Right lobe of liver (tissue), 6 donors: ENCODE data around the gene KCNK3. TPM values are rescaled to one million over a fixed set of nuclear protein-coding genes. Genes with fewer than 3 reads are reported as not detected.

ENCODE experiments used
- ATAC-seq, 4 donors: fragments of 200-7000 bp; cut with Tn5 transposase; one replicate each; pipeline ENCODE4 v1.9.1; 2020; ENCODE audit warnings: mild to moderate bottlenecking in 4 of 4, moderate library complexity in 4 of 4
- DNase-seq, 3 donors: peaks; one replicate each; pipeline ENCODE4 v3.0.0-alpha.2; 2020
- H3K27ac ChIP-seq, 3 donors: fragments of 200-600 bp; one replicate each; pipeline ENCODE4 v1.8.0; 2022
- H3K27me3 ChIP-seq, 2 donors: fragments of 200-600 bp; one replicate each; pipeline ENCODE4 v1.8.0; 2022
- H3K36me3 ChIP-seq, 4 donors: fragments of 200-600 bp; sonication (generic) in 1 of 4; one replicate each; pipeline versions ENCODE4 v1.5.1 to v1.8.0; 2017 to 2022; ENCODE audit warnings: control low read depth in 1 of 4
- H3K4me1 ChIP-seq, 4 donors: fragments of 200-600 bp; sonication (generic) in 1 of 4; one replicate each; pipeline versions ENCODE4 v1.5.1 to v1.8.0; 2017 to 2022; ENCODE audit warnings: control low read depth in 1 of 4
- H3K4me3 ChIP-seq, 3 donors: fragments of 200-600 bp; one replicate each; pipeline ENCODE4 v1.8.0; 2022
- H3K9me3 ChIP-seq, 4 donors: fragments of 200-600 bp; sonication (generic) in 1 of 4; one replicate each; pipeline versions ENCODE4 v1.5.1 to v1.8.0; 2017 to 2022; ENCODE audit warnings: control low read depth in 1 of 4
- POLR2A ChIP-seq: fragments of 450-650 bp; IDR thresholded peaks from one replicate; pipeline ENCODE4 v1.6.1; 2017; ENCODE audit warnings: antibody characterized with exemption, mild to moderate bottlenecking
- WGBS: methylation state at CpG from one replicate; pipeline ENCODE4 v1.1.6; 2018; ENCODE audit warnings: low coverage, low lambda C conversion rate; ENCODE audit not compliant: insufficient coverage; ENCODE audit errors: missing lambda C conversion rate; 5-methylcytosine and 5-hydroxymethylcytosine counted together
- intact Hi-C, 2 donors: fragments of 100-400 bp; cut with DNase I; formaldehyde crosslinking; loops; one replicate each; pipeline versions ENCODE4 v1.11.2 to v1.14.1; 2022
- total RNA-seq, 6 experiments: library from RNA; depleted of rRNA in 2 of 6; stranded (reverse); fragments of >200 nt in 2 of 6; fragmentation: NEBNext Ultra II Directional in 3 of 6; extraction: Animal tissue kit (Norgen Biotek cat#: 25700) in 3 of 6; gene quantifications; one replicate each; pipeline versions ENCODE4 v1.1.0 to v1.2.4, GENCODE V29; 2016 to 2023
- TF ChIP-seq, protein P1 (sequence below), 4 donors: fragments of 200-600 bp in 3 of 4; fragments of 450-650 bp in 1 of 4; IDR thresholded peaks; one replicate each; pipeline versions ENCODE4 v1.5.1 to v1.8.0; 2016 to 2022; ENCODE audit warnings: antibody characterized with exemption in 4 of 4, mild to moderate bottlenecking in 2 of 4
- donor health status: DM: no; HTN: yes; CAD: no.
- donor health status: DM: no; HTN: no; CAD: no.
- donor health status: DM: no; HTN: no; CAD: no.
- donor health status: DM: no; HTN: yes; CAD: no.
- donor health status: DM: no; HTN: yes; CAD: no.

The KCNK3 gene
- total RNA-seq, 6 experiments from 2014 or later: 0.18 to 0.43 (median 0.33) TPM

GRCh38 chr2:26699295-26699694 lies 6.8 kb downstream of the KCNK3 start:
- no peak overlapping the region for H3K27ac ChIP-seq
- no peak for TF ChIP-seq POLR2A
- TF ChIP-seq, protein P1, sequence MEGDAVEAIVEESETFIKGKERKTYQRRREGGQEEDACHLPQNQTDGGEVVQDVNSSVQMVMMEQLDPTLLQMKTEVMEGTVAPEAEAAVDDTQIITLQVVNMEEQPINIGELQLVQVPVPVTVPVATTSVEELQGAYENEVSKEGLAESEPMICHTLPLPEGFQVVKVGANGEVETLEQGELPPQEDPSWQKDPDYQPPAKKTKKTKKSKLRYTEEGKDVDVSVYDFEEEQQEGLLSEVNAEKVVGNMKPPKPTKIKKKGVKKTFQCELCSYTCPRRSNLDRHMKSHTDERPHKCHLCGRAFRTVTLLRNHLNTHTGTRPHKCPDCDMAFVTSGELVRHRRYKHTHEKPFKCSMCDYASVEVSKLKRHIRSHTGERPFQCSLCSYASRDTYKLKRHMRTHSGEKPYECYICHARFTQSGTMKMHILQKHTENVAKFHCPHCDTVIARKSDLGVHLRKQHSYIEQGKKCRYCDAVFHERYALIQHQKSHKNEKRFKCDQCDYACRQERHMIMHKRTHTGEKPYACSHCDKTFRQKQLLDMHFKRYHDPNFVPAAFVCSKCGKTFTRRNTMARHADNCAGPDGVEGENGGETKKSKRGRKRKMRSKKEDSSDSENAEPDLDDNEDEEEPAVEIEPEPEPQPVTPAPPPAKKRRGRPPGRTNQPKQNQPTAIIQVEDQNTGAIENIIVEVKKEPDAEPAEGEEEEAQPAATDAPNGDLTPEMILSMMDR (IDR thresholded peaks at IDR 0.05): no peak
- H3K36me3 ChIP-seq: no peaks in the 10 kb centered on the region
- 61% methylated on average over 6 of the region's 6 CpGs for WGBS
- intact Hi-C loops: no loop called here
- no peak for DNase-seq
- no peaks in the 10 kb centered on the region for H3K9me3 ChIP-seq
- no peak overlapping the region for H3K4me3 ChIP-seq
- ATAC-seq: no peak
- peaks cover 0 to 6% of the 10 kb centered on the region in 2 donors for H3K27me3 ChIP-seq
- H3K4me1 ChIP-seq: no peaks in the 10 kb centered on the region

DNA sequence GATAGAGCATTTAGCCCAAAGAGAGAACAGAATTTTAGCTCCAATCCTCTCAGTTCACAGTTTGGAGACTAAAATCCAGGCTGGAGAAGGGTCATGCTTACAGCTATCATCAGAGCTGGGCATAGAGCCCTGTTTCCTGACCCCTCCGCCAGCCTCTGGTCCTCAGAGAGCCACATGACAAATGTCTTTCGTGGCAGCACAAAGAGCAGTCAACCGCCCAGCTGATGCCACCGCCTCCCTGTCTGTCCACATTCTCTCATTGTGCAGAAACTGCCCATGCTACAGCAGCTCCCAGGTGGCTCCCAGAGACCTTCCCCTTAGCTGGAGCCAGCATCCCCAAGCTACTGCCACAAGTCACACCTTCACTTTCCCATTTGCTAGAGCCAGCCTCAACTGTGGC lies 7.6 kb downstream of the KCNK3 start:
- Histone ChIP-seq H3K9me3 (no peaks in the 10 kb centered on the region), H3K36me3 (no peaks in the 10 kb centered on the region), H3K4me3 (no peak overlapping the region), H3K27me3 (peaks cover 0 to 5% of the 10 kb centered on the region in 2 donors), H3K27ac (no peak overlapping the region), H3K4me1 (no peaks in the 10 kb centered on the region)
- ATAC-seq (no peak), DNase-seq (no peak)
- WGBS: no CpG with 5 or more reads among the region's 4 CpGs
- intact Hi-C loops: no loop called here
- TF ChIP-seq, protein P1 (IDR thresholded peaks at IDR 0.05): no peak
- no peak for TF ChIP-seq POLR2A

DNA sequence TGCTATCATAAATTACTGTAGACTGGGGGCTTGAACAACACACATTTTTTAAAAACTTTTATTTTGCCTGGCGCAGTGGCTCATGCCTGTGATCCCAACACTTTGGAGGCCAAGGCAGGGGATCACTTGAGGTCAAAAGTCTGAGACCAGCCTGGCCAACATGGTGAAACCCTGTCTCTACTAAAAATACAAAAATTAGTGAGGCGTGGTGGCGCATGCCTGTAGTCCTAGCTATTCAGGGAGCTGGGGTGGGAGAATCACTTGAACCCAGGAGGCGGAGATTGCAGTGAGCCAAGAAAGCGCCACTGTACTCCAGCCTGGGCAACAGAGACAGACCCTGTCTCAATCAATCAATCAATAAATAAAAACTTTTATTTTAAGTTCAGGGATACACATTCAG lies 9.1 kb downstream of the KCNK3 start:
- ATAC-seq: no peak
- Histone ChIP-seq H3K36me3 (no peaks in the 10 kb centered on the region), H3K4me1 (no peaks in the 10 kb centered on the region), H3K4me3 (no peak overlapping the region), H3K27ac (no peak overlapping the region), H3K9me3 (no peaks in the 10 kb centered on the region), H3K27me3 (no peaks in the 10 kb centered on the region)
- intact Hi-C loops: no loop called here
- DNase-seq: no peak
- WGBS: 90% methylated on average over 2 of the region's 5 CpGs
- TF ChIP-seq, protein P1 (IDR thresholded peaks at IDR 0.05): no peak
- no peak for TF ChIP-seq POLR2A

DNA sequence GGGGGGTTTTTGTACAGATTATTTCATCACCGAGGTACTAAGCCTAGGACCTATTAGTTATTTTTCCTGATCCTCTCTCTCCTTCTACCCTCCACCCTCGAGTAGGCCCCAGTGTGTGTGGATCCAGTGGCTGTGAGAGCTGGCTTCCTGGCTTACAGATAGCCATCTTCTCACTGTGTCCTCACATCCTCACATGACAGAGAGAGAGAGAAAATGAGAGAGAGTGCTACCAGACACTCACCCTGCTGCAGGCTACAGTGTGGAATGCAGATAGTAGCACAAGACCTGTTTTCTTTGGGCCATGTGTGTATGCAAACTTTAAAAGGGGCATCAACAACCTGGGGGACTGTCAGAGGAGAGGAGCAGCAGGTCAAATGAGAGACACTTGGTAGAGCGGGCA lies 9.5 kb downstream of the KCNK3 start:
- Histone ChIP-seq H3K36me3 (no peaks in the 10 kb centered on the region), H3K27ac (no peak overlapping the region), H3K9me3 (no peaks in the 10 kb centered on the region), H3K4me3 (no peak overlapping the region), H3K4me1 (no peaks in the 10 kb centered on the region), H3K27me3 (no peaks in the 10 kb centered on the region)
- TF ChIP-seq POLR2A: no peak
- TF ChIP-seq, protein P1 (IDR thresholded peaks at IDR 0.05): no peak
- intact Hi-C loops: no loop called here
- ATAC-seq (no peak), DNase-seq (no peak)
- 29% methylated on average over 2 of the region's 3 CpGs for WGBS

DNA sequence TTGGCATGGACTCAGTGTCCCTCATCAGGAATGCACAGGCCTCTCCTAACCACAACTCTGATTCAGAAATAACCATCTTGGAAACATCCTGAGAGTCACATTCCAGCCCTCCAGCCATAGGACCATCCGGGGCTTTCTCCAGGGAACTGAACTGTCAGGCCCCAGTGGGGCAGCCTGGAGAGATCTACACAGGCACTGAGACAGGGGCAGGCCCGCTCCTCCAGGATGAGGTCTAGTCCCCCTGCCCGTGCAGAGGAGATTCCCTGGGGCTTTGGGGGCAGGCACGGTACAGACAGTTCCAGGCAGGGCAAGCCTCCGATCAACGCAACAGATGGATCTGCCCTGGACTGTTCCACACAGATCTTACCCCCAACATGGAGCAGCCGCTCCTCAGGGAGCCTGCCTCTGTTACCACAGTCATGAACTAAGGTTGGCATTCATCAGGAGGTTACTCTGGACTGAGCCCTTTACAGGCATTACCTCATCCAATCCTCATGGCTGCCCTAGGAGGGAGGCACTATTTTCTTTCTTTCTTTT lies 12.0 kb downstream of the KCNK3 start:
- intact Hi-C loops: no loop called here
- H3K9me3 ChIP-seq: no peaks in the 10 kb centered on the region
- H3K4me1 ChIP-seq: no peaks in the 10 kb centered on the region
- no peaks in the 10 kb centered on the region for H3K36me3 ChIP-seq
- no peak for DNase-seq
- H3K27me3 ChIP-seq: no peaks in the 10 kb centered on the region
- H3K4me3 ChIP-seq: no peak overlapping the region
- no peak for ATAC-seq
- H3K27ac ChIP-seq: no peak overlapping the region
- 0% methylated on average over 1 of the region's 7 CpGs for WGBS
- TF ChIP-seq, protein P1 (IDR thresholded peaks at IDR 0.05): no peak
- no peak for TF ChIP-seq POLR2A
